DOHH2 (cell line): ENCODE data around the gene EDAR.

Experiments
- H3F3A ChIP-seq: fragments of 200-600 bp; sonication (generic), shearing (Covaris generic); 2 replicates; pipeline ENCODE4 v1.6.0; 2016; ENCODE audit warnings: antibody characterized with exemption, mild to moderate bottlenecking; ENCODE audit not compliant: control insufficient read depth, insufficient read depth
- H3K27ac ChIP-seq: fragments of 200-600 bp; sonication (generic); 2 replicates; pipeline ENCODE4 v1.5.1; 2014; ENCODE audit warnings: low read depth, mild to moderate bottlenecking, low read length, moderate library complexity
- H3K27me3 ChIP-seq: fragments of 200-600 bp; sonication (generic); 2 replicates; pipeline ENCODE4 v1.6.1; 2014; ENCODE audit warnings: mild to moderate bottlenecking, low read length, mixed read lengths; ENCODE audit not compliant: control insufficient read depth
- H3K36me3 ChIP-seq: fragments of 200-600 bp; sonication (generic); 2 replicates; pipeline ENCODE4 v1.6.1; 2014; ENCODE audit warnings: mild to moderate bottlenecking, low read length, moderate library complexity, mixed read lengths; ENCODE audit not compliant: control insufficient read depth
- H3K4me1 ChIP-seq: fragments of 200-600 bp; sonication (generic); 2 replicates; pipeline ENCODE4 v1.6.1; 2014; ENCODE audit warnings: mild to moderate bottlenecking, low read length, mixed read lengths; ENCODE audit not compliant: control insufficient read depth
- H3K4me2 ChIP-seq: fragments of 200-600 bp; sonication (generic); 2 replicates; pipeline ENCODE4 v1.6.0; 2014; ENCODE audit warnings: mild to moderate bottlenecking, low read length, moderate library complexity
- H3K4me3 ChIP-seq: fragments of 200-600 bp; sonication (generic); 2 replicates; pipeline ENCODE4 v1.5.1; 2014; ENCODE audit warnings: mild to moderate bottlenecking, low read length, mixed read lengths
- H3K79me2 ChIP-seq: fragments of 200-600 bp; sonication (generic); 2 replicates; pipeline ENCODE4 v1.6.1; 2014; ENCODE audit warnings: mild to moderate bottlenecking, low read length, mixed read lengths; ENCODE audit not compliant: control insufficient read depth
- H3K9me2 ChIP-seq: fragments of 200-600 bp; sonication (generic); replicated peaks from 2 replicates; pipeline ENCODE4 v1.6.1; 2014; ENCODE audit warnings: mild to moderate bottlenecking, low read length, mixed read lengths; ENCODE audit not compliant: control insufficient read depth
- H3K9me3 ChIP-seq: fragments of 200-600 bp; sonication (generic); 2 replicates; pipeline ENCODE4 v1.6.1; 2014; ENCODE audit warnings: antibody characterized with exemption, low read length, mixed read lengths; ENCODE audit not compliant: control insufficient read depth, insufficient read depth
- H4K20me1 ChIP-seq: fragments of 200-600 bp; sonication (generic); 2 replicates; pipeline ENCODE4 v1.6.0; 2014; ENCODE audit warnings: low read depth, mild to moderate bottlenecking, antibody characterized with exemption, low read length, moderate library complexity; ENCODE audit not compliant: control insufficient read depth, insufficient read depth
- CTCF ChIP-seq: fragments of 200-600 bp; sonication (generic); IDR thresholded peaks from one replicate; pipeline ENCODE4 v1.5.1; 2014; ENCODE audit warnings: antibody characterized with exemption, mild to moderate bottlenecking, low read depth, low read length; ENCODE audit not compliant: poor library complexity, severe bottlenecking
- EZH2phosphoT487 ChIP-seq: fragments of 200-600 bp; sonication (generic); IDR thresholded peaks from 2 replicates; pipeline ENCODE4 v1.6.1; 2017; ENCODE audit warnings: borderline replicate concordance, mild to moderate bottlenecking, antibody characterized with exemption, low read length, moderate library complexity, mixed read lengths

The EDAR gene

GRCh38 chr2:109017017-109017416 lies 28.0 kb upstream of the EDAR start:
- Histone ChIP-seq H3K36me3 (no peaks in the 10 kb centered on the region), H3K9me2 (no peaks in the 10 kb centered on the region), H3K9me3 (no peaks in the 10 kb centered on the region), H4K20me1 (no peaks in the 10 kb centered on the region), H3K4me3 (no peak overlapping the region), H3K27ac (no peak overlapping the region), H3K4me2 (no peak overlapping the region), H3F3A (no peaks in the 10 kb centered on the region), H3K79me2 (no peaks in the 10 kb centered on the region), H3K4me1 (no peaks in the 10 kb centered on the region), H3K27me3 (peaks cover 5% of the 10 kb centered on the region)
- TF ChIP-seq CTCF (no peak), EZH2phosphoT487 (no peak)

- Histone ChIP-seq H3F3A (no peaks in the 10 kb centered on the region), H3K27me3 (peaks cover 5% of the 10 kb centered on the region), H3K9me3 (no peaks in the 10 kb centered on the region), H3K4me3 (no peak overlapping the region), H3K9me2 (no peaks in the 10 kb centered on the region), H3K36me3 (no peaks in the 10 kb centered on the region), H4K20me1 (no peaks in the 10 kb centered on the region), H3K4me1 (no peaks in the 10 kb centered on the region), H3K79me2 (no peaks in the 10 kb centered on the region), H3K4me2 (no peak overlapping the region), H3K27ac (no peak overlapping the region)
- no peak for TF ChIP-seq CTCF
- no peak for TF ChIP-seq EZH2phosphoT487
Measured at GRCh38 chr2:109016376-109016775, 27.4 kb upstream of the EDAR start.

GRCh38 chr2:109014476-109014875 lies 25.5 kb upstream of the EDAR start:
- H3K36me3 ChIP-seq: no peaks in the 10 kb centered on the region
- H3K9me3 ChIP-seq: no peaks in the 10 kb centered on the region
- no peak overlapping the region for H3K4me2 ChIP-seq
- H4K20me1 ChIP-seq: no peaks in the 10 kb centered on the region
- TF ChIP-seq CTCF (no peak), EZH2phosphoT487 (no peak)
- H3K27ac ChIP-seq: no peak overlapping the region
- no peaks in the 10 kb centered on the region for H3K79me2 ChIP-seq
- no peaks in the 10 kb centered on the region for H3K9me2 ChIP-seq
- H3K27me3 ChIP-seq: no peaks in the 10 kb centered on the region
- H3K4me3 ChIP-seq: no peak overlapping the region
- no peaks in the 10 kb centered on the region for H3K4me1 ChIP-seq
- no peaks in the 10 kb centered on the region for H3F3A ChIP-seq

GRCh38 chr2:109013051-109013450 lies 24.0 kb upstream of the EDAR start:
- Histone ChIP-seq H3F3A (no peaks in the 10 kb centered on the region), H3K9me2 (no peaks in the 10 kb centered on the region), H4K20me1 (no peaks in the 10 kb centered on the region), H3K79me2 (no peaks in the 10 kb centered on the region), H3K27me3 (no peaks in the 10 kb centered on the region), H3K4me1 (no peaks in the 10 kb centered on the region), H3K4me2 (no peak overlapping the region), H3K27ac (no peak overlapping the region), H3K4me3 (no peak overlapping the region), H3K9me3 (no peaks in the 10 kb centered on the region), H3K36me3 (no peaks in the 10 kb centered on the region)
- TF ChIP-seq EZH2phosphoT487 (no peak), CTCF (no peak)
